Epithelial cell of esophagus (primary cell): ENCODE measurements around the gene C12orf42.

ENCODE experiments used
- DNase-seq: peaks from one replicate; pipeline ENCODE4 v3.0.0; 2010; ENCODE audit warnings: low read depth
- H3K4me3 ChIP-seq: 2 replicates; pipeline ENCODE4 v1.5.1; 2011; ENCODE audit warnings: mild to moderate bottlenecking, low read length, control low read depth
- CTCF ChIP-seq: IDR thresholded peaks from 2 replicates; pipeline ENCODE4 v1.5.1; 2011; ENCODE audit warnings: low read depth, mild to moderate bottlenecking, low read length, control low read depth, inconsistent platforms; ENCODE audit not compliant: insufficient read depth; ENCODE audit errors: missing control alignments

The C12orf42 gene

GRCh38 chr12:103397536-103397935, 98.2 kb downstream of the C12orf42 start:
- peak; percentile 38 for DNase-seq
- TF ChIP-seq CTCF, result no peak
- no peak overlapping the region for H3K4me3 ChIP-seq

- H3K4me3 ChIP-seq, result no peak overlapping the region
- no peak for TF ChIP-seq CTCF
- no peak for DNase-seq
Observed at GRCh38 chr12:103392722-103393121, 103.0 kb downstream of the C12orf42 start.

- H3K4me3 ChIP-seq, result no peak overlapping the region
- TF ChIP-seq CTCF, result no peak
- DNase-seq, result no peak
Observed at GRCh38 chr12:103391103-103391502, 104.7 kb downstream of the C12orf42 start.

GRCh38 chr12:103387385-103387784, 108.4 kb downstream of the C12orf42 start:
- no peak for DNase-seq
- no peak overlapping the region for H3K4me3 ChIP-seq
- TF ChIP-seq CTCF, result no peak

- DNase-seq, result no peak
- no peak for TF ChIP-seq CTCF
Observed at GRCh38 chr12:103386451-103386850, 109.3 kb downstream of the C12orf42 start.

GRCh38 chr12:103382736-103383346, 112.9 kb downstream of the C12orf42 start:
- TF ChIP-seq CTCF, result no peak
- no peak for DNase-seq
- H3K4me3 ChIP-seq, result no peak overlapping the region

More at GRCh38 chr12:103386451-103386850, 109.3 kb downstream of the C12orf42 start:
- H3K4me3 ChIP-seq, result no peak overlapping the region

GRCh38 chr12:103382119-103382518, 113.6 kb downstream of the C12orf42 start:
- H3K4me3 ChIP-seq, result no peak overlapping the region
- no peak for TF ChIP-seq CTCF
- DNase-seq, result no peak
